ENCODE measurements around the gene KIF3A.

DNA sequence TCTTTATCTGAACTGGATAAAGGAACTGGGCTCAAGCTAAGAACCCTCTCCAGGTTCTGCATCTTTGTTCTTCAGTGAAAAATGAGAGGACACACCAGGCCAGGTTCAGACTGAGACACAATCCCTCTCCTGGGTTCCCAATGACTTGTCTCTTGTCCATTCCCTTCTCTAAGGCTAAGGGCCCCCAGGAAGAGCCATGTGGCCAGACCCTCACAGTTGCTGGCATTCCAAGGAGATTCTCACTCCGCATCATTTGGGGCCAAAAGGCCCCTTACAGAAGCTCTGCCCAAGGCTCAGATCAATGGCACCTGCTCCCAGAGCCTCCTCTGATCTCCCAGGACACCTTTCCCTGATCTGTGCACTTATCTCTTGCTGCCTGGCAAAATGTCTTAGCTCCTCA lies 58.6 kb downstream of the KIF3A start:
- TF ChIP-seq, protein P1, sequence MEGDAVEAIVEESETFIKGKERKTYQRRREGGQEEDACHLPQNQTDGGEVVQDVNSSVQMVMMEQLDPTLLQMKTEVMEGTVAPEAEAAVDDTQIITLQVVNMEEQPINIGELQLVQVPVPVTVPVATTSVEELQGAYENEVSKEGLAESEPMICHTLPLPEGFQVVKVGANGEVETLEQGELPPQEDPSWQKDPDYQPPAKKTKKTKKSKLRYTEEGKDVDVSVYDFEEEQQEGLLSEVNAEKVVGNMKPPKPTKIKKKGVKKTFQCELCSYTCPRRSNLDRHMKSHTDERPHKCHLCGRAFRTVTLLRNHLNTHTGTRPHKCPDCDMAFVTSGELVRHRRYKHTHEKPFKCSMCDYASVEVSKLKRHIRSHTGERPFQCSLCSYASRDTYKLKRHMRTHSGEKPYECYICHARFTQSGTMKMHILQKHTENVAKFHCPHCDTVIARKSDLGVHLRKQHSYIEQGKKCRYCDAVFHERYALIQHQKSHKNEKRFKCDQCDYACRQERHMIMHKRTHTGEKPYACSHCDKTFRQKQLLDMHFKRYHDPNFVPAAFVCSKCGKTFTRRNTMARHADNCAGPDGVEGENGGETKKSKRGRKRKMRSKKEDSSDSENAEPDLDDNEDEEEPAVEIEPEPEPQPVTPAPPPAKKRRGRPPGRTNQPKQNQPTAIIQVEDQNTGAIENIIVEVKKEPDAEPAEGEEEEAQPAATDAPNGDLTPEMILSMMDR (IDR thresholded peaks at IDR 0.05) = no peak
- no peak for TF ChIP-seq RCOR1 (IDR thresholded peaks at IDR 0.05; ENCODE audit: low read length)
- TF ChIP-seq TAF1 (IDR thresholded peaks at IDR 0.05; ENCODE audit: borderline replicate concordance, low read depth, low read length) = no peak
- no peak for TF ChIP-seq EZH2phosphoT487 (IDR thresholded peaks at IDR 0.05; ENCODE audit: borderline replicate concordance, low read depth)
- TF ChIP-seq, protein P2, sequence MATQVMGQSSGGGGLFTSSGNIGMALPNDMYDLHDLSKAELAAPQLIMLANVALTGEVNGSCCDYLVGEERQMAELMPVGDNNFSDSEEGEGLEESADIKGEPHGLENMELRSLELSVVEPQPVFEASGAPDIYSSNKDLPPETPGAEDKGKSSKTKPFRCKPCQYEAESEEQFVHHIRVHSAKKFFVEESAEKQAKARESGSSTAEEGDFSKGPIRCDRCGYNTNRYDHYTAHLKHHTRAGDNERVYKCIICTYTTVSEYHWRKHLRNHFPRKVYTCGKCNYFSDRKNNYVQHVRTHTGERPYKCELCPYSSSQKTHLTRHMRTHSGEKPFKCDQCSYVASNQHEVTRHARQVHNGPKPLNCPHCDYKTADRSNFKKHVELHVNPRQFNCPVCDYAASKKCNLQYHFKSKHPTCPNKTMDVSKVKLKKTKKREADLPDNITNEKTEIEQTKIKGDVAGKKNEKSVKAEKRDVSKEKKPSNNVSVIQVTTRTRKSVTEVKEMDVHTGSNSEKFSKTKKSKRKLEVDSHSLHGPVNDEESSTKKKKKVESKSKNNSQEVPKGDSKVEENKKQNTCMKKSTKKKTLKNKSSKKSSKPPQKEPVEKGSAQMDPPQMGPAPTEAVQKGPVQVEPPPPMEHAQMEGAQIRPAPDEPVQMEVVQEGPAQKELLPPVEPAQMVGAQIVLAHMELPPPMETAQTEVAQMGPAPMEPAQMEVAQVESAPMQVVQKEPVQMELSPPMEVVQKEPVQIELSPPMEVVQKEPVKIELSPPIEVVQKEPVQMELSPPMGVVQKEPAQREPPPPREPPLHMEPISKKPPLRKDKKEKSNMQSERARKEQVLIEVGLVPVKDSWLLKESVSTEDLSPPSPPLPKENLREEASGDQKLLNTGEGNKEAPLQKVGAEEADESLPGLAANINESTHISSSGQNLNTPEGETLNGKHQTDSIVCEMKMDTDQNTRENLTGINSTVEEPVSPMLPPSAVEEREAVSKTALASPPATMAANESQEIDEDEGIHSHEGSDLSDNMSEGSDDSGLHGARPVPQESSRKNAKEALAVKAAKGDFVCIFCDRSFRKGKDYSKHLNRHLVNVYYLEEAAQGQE (IDR thresholded peaks at IDR 0.05; ENCODE audit: low read depth, low read length) = no peak
- no peak for TF ChIP-seq POLR2AphosphoS5 (IDR thresholded peaks at IDR 0.05; ENCODE audit: low read depth, low read length)
- TF ChIP-seq, protein P3, sequence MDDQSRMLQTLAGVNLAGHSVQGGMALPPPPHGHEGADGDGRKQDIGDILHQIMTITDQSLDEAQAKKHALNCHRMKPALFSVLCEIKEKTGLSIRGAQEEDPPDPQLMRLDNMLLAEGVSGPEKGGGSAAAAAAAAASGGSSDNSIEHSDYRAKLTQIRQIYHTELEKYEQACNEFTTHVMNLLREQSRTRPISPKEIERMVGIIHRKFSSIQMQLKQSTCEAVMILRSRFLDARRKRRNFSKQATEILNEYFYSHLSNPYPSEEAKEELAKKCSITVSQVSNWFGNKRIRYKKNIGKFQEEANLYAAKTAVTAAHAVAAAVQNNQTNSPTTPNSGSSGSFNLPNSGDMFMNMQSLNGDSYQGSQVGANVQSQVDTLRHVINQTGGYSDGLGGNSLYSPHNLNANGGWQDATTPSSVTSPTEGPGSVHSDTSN (IDR thresholded peaks at IDR 0.05) = no peak
- TF ChIP-seq YY1 (IDR thresholded peaks at IDR 0.05; ENCODE audit: low read depth) = no peak
- TF ChIP-seq, protein P4, sequence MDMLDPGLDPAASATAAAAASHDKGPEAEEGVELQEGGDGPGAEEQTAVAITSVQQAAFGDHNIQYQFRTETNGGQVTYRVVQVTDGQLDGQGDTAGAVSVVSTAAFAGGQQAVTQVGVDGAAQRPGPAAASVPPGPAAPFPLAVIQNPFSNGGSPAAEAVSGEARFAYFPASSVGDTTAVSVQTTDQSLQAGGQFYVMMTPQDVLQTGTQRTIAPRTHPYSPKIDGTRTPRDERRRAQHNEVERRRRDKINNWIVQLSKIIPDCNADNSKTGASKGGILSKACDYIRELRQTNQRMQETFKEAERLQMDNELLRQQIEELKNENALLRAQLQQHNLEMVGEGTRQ (IDR thresholded peaks at IDR 0.05; ENCODE audit: borderline replicate concordance, low read depth, low read length) = no peak
- no peak for TF ChIP-seq NRF1 (IDR thresholded peaks at IDR 0.05; ENCODE audit: low read depth, low read length)
- TF ChIP-seq TCF12 (IDR thresholded peaks at IDR 0.05) = no peak

Data from SK-N-SH (cell line).